ENCODE measurements around the gene CCDC97. TPM values are rescaled to one million over a fixed set of nuclear protein-coding genes. Genes with fewer than 3 reads are reported as not detected.
A peak's percentile ranks its signal among the peaks of the same experiment; 100 is the strongest.

CCDC97 gene
- total RNA-seq, 1 experiment from 2014 or later: 39.4 TPM

- Histone ChIP-seq H3K4me2 (ENCODE audit: insufficient read depth, insufficient read length, low read length) (no peak overlapping the region), H2BK120ac (ENCODE audit: low read depth, low read length, poor library complexity, severe bottlenecking) (no peak overlapping the region), H3K56ac (ENCODE audit: insufficient read length, low read depth, low read length) (no peak overlapping the region), H4K5ac (ENCODE audit: insufficient read length, low read depth, low read length) (no peak overlapping the region), H3K27me3 (ENCODE audit: insufficient read depth, low read length) (no peaks in the 10 kb centered on the region), H2BK12ac (ENCODE audit: insufficient read length, low read depth, low read length) (no peak overlapping the region), H2AFZ (ENCODE audit: low read length) (no peak overlapping the region), H3K9me3 (ENCODE audit: control insufficient read depth, low read depth, low read length) (no peaks in the 10 kb centered on the region), H2BK15ac (ENCODE audit: low read depth, low read length) (no peak overlapping the region), H3K27ac (ENCODE audit: insufficient read length, low read depth, low read length) (no peak overlapping the region), H2BK20ac (ENCODE audit: low read depth, low read length, poor library complexity, severe bottlenecking) (no peak overlapping the region), H3T11ph (ENCODE audit: low read length) (no peak overlapping the region), H3K23me2 (ENCODE audit: insufficient read length, low read depth, low read length, poor library complexity, severe bottlenecking) (peaks cover 8% of the 10 kb centered on the region), H3K14ac (ENCODE audit: insufficient read depth, low read length) (no peak overlapping the region), H2AK5ac (ENCODE audit: insufficient read length, low read length) (no peak overlapping the region), H3K18ac (ENCODE audit: insufficient read length, low read depth, low read length) (no peak overlapping the region), H4K20me1 (ENCODE audit: control insufficient read depth, insufficient read depth, insufficient read length) (no peaks in the 10 kb centered on the region), H3K23ac (ENCODE audit: insufficient read length, low read depth, low read length) (no peak overlapping the region), H3K79me1 (ENCODE audit: insufficient read depth, low read depth, low read length, poor library complexity, severe bottlenecking) (no peaks in the 10 kb centered on the region), H3K4ac (ENCODE audit: low read depth, low read length) (no peak overlapping the region), H4K8ac (replicated peaks; ENCODE audit: insufficient read length, low read depth, low read length) (no peak overlapping the region), H3K9ac (ENCODE audit: extremely low read depth, insufficient read length, low read length) (no peak overlapping the region), H2BK5ac (ENCODE audit: insufficient read length, low read length) (no peak overlapping the region), H3K79me2 (ENCODE audit: insufficient read depth, low read length) (no peaks in the 10 kb centered on the region), H4K91ac (ENCODE audit: insufficient read length, low read depth, low read length) (no peak overlapping the region), H3K4me1 (ENCODE audit: insufficient read depth, low read length) (no peaks in the 10 kb centered on the region)
- Mint-ChIP-seq H3K4me1 (peaks cover 2 to 8% of the 10 kb centered on the region in 2 experiments; a peak in 2 of 4 replicates), H3K9me3 (no peaks in the 10 kb centered on the region), H3K36me3 (ENCODE audit: insufficient read depth in 1 of 3, low read depth in 3 of 3) (no peaks in the 10 kb centered on the region; a peak in 1 of 7 replicates), H3K27me3 (ENCODE audit: low read depth) (no peaks in the 10 kb centered on the region), H3K27ac (peak overlapping the region in 1 of 3 experiments; percentile 40; a peak in 1 of 7 replicates), H3K4me3 (peak overlapping the region in 1 of 2 experiments; percentile 15; a peak in 3 of 5 replicates)
- no CpG with 5 or more reads among the region's 1 CpG for WGBS (ENCODE audit: extremely low coverage, insufficient read length, low lambda C conversion rate)
- peak; percentile 57 for TF ChIP-seq CTCF (conservative IDR thresholded peaks at IDR 0.05)
- no peak for DNase-seq
These were observed 56.1 kb downstream of the CCDC97 start for GRCh38 chr19:41366089-41366488.

All from H9 (cell line).